HG03520 (cell line): ENCODE measurements around the gene RTP1.
"Not testable (repeated sequence)": the region's sequence is repeated elsewhere in the genome, so short reads cannot be mapped to it uniquely, and the experiment has no call there.

Experiments used
- ATAC-seq: cut with Tn5 transposase; IDR thresholded peaks from one replicate; pipeline ENCODE4 v1.9.1; 2021; ENCODE audit warnings: mild to moderate bottlenecking, moderate library complexity; ENCODE audit not compliant: unreplicated experiment

Gene RTP1

DNA sequence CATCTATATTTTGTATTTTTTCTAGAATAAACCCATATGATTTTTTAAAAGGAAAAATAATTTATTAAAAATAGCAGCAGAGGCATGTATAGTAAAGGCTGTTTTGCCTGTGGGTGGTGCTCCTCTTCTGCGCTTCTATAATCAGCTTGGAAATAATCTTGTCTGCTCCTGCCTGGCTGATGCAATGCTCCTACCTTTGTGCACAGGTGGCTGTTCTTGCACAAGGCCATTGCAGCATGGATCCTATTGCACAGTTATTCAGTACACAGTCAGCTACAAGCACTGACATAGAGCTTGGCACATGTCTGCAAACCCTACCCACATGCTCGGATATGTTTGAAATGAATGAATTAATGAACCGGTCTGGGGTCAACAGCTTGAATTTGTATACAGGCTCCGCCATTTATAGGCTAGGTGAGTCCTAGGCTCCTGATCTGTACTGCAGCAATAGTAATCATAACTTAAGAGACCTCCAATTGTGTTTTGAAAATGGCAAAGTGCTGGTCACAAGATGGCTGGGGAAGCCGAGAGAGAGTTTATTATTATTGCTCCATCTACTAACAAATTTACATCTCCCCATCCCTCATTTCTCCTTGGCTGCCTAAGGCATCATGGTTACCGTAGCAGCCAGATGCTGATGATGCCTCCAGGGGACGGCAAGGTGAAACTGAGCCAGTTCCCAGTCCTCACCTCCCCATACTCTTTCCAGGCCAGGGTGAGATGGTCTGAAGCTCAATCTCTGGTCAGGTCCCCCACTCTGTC is 532 bp upstream of the RTP1 start:
- ATAC-seq: no peak

DNA sequence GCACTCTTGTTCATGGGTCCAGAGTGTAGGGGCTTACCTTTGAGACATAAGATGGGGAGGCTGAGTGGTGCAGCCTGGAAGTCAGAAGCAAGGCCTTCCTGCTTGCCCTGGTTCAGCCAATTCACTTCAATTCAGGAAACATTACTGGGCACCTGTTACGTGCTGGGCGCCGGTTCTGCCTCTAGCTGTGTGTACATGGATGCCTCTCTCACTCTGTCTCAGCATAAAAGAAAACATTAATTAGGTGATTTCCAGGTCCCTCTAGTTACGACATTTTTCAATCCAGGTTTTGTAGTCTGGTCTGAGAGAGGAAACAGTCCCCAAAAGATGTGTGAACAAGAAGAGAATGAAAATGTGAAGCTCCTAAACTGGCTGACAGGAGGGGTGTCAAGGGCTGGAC is 1.2 kb downstream of the RTP1 start:
- no peak for ATAC-seq

DNA sequence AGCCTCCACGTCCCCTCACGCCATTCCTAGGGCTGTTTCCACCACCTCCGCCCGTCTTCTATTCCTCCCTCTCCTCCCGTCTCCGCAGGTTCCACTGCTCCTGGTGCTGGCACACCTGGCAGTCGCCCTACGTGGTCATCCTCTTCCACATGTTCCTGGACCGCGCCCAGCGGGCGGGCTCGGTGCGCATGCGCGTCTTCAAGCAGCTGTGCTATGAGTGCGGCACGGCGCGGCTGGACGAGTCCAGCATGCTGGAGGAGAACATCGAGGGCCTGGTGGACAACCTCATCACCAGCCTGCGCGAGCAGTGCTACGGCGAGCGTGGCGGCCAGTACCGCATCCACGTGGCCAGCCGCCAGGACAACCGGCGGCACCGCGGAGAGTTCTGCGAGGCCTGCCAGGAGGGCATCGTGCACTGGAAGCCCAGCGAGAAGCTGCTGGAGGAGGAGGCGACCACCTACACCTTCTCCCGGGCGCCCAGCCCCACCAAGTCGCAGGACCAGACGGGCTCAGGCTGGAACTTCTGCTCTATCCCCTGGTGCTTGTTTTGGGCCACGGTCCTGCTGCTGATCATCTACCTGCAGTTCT is 2.3 kb downstream of the RTP1 start:
- ATAC-seq: not testable (repeated sequence)

DNA sequence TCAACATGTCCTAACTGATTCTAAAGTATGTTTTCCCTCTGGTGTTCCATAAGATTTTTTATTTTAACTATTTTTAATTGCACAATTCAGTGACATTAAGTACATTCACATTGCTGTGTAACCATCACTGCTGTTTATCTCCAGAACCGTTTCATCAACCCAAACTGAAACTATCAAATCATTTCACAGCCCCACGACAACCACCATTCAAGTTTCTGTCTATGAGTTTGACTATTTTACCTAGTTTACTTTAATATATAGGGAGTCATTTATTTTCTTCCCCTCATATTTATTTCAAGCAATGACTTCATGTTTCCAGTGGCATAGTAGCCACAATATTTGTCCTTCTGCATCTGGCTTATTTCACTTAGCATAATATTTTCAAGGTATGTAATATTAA is 8.4 kb downstream of the RTP1 start:
- no peak for ATAC-seq

DNA sequence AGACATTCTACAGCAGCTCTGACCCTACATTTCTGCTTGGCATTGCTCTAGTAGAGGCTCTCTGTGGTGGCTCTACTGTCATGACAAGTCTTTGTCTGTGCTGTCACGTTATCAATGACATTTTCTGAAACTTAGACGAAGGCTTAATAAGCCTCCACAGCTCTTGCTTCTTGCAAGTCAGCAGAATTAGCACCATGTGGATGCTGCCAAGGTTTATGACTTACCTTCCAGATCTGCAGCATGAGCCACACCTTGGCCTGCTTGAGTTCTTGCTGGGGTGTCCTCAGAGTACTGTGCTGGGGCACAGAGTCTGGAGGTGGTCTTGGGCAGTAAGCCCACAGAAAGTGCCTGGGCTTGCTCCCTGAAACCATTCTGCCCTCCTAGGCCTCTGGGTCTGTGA is 9.8 kb downstream of the RTP1 start:
- no peak for ATAC-seq

DNA sequence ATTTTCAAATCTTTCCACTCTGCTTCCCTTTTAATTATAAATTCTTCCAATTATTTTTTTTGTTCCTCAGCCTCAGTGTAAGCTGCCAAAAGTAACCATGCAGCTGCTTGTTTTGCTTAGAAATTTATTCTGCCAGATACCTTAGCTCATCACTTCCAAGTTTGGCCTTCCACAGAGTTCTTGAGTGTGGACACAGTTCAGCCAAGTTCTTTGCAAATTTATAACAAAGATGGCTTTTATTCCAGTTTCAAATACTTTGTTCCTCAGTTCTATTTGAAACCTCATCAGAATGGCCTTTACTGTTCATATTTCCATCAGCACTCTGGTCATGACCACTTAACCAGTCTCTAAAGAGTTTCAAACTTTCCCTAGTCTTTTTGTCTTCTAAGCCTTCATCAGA is 10.3 kb downstream of the RTP1 start:
- ATAC-seq: no peak

DNA sequence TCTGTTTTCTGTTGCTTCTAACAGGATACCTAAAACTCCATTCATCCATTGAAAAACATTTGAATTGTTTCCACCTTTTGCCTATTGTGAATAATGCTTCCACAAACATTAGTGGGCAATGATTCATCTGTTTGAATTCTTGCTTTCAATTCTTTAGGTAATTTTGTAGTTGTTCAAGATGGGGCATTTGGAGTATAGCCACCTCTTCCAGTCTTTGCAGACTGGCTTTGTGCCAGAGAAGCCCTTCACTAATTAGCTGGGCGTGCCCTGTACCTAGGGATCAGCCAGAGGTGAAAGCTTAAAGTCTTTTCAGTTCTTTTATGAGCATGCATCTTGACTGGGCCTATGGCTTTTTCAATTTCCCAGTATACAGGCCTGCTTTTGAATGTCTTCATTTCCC is 10.9 kb downstream of the RTP1 start:
- ATAC-seq: no peak

DNA sequence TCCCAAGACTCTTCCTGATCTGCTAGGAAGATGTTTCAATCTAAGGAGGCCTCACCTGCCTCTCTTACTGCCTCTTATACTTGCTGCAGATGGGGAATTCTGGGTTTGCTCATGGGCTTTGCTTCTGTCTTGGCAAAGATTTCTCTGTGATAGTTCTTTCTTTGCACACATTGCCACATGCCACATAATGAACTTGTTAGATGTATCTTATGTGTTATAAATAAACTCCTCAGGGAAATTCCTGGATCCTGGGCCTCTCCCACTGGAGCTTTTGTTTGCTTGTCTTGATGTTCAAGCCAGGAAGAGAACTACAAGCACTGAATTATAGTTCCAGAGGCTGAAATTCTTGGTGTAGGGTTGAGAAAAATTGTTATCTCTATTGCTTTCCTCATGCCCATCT is 12.2 kb downstream of the RTP1 start:
- ATAC-seq: no peak

DNA sequence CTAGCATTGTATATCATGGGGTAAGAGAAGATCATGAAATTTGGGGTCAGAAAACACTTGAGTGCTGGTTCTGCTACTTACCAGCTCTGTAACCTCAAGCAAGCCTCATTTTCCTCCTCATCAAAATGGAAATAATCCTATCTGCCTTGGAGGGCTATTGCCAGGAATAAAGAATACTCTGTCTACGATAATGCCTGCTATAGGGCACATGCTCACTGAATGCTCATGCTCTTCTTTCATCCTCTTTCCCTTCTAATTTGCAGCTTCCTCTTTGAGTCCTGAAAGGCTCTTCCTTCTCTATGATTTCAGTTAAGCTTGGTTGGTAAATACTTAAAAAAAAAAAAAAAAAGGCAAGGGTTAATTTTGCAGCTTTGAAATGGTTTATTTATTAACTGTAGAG is 12.8 kb downstream of the RTP1 start:
- no peak for ATAC-seq

DNA sequence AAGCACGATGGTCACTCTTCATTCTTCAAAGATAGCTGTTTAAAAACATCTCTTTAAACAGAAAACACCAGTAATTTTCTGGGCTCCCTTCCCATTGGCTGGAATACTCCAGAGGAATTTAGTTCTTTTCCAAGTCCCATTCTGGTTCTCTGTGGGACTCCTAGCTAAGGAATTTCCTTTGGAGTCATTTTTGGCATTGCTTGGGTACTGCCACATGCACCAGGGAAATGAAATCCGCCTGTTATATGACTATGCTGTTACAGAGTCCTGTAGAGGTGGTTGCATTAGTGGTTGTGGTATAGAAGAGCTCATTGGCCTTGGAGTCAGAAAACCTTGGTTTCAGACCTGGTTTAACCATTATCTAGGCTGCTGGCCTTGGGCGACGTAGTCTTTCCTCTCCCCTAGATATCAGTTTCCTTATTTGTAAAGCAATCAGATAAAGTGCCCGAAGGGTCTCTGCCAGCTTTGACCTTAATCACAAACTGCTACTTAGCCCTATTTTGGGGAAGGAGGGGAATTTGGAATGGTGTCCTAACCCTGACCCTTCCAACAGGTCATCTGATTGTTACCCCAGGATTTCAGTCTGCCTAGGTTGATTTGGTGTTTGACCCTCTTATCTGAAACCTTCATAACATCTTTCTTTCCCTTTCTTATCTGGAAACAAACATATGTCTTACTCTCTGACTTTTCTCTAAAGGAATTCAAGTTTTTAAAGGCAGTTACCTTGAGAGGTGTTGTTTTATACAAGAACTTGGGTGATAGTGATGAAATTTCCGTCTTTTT is 13.4 kb downstream of the RTP1 start:
- peak; percentile 69 for ATAC-seq

DNA sequence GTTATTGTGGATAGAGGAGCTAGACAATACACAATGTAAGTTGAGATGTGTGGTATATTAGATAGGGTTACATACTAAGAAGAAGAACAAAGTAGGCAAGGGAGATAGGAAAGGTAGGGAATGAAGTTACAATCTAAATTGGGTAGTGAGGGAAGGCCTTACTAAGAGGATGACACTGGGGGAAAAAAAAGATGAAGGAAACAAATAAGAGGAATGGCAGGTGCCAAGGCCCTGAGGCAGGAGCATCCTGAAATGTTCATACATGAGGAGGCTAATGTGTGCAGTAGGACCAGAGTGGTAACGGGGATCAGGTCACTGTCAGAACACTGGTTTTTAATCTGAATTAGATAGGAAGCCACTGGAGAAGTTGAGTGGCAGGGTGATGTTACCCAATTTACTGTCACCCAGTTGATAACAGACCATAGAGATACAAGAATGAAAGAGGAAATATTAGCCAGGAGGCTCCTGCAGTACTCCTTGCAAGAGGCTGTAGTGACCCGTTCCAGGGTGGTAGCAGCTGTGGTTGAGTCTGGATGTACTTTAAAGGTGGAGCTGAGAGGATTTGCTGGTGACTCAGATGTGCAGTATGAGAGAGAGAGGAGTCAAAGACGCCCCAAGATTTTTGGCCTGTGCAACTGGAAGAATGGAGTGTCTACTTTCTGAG is 14.4 kb downstream of the RTP1 start:
- ATAC-seq: no peak

DNA sequence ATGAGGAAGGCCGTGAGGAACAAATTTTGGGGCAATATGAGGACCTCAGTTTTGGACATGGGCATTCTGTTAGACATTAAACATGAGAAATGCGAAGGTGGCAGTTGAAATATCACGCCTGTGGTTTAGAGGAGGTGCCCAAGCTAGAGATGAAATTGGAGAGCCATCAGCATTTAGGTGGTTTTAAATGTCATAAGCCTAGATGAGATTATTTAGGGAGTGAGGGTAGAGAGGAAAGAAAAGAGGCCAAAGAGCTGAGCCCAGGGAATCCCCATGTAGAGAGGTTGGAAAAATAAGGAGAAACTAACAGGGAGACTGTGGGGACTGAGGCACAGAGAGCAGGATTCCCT is 14.9 kb downstream of the RTP1 start:
- ATAC-seq: no peak

DNA sequence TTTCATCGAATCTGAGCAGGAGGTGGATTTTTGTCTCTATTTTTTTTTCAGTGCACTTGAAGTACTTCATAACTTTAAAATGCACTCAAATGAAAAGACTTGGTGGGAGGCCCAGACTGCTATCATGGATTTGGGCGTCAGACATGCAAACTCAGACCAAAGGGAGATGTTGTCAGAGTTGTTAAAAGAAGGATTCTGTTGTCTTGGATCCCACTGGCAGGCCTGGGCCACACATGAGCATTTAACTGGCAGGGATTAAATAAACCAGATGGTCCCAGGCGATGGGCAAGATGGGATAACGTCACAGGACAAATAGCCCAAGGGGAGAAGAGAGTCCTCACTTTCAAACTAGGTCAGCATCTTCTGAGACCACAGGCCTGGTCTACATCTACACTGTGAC is 15.4 kb downstream of the RTP1 start:
- no peak for ATAC-seq

DNA sequence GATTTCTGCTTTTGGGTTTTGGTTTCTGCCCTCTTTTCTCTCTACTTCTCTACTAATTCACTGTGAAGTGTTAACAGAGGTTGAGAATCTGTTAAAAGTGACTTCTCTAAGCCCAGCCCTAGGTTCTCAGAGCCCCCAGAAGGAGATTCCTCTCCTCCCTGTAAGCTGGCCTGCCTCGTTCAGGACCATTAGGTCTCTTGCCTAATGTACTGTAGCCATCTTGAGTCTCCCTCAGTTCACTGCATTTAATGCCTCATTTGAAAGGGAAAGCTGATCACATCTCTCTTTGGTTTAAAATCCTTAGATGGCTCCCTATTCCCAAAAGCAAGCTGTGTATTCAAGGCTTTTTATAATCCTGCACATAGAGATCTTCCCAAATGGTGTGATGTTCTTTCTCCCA is 16.3 kb downstream of the RTP1 start:
- no peak for ATAC-seq

DNA sequence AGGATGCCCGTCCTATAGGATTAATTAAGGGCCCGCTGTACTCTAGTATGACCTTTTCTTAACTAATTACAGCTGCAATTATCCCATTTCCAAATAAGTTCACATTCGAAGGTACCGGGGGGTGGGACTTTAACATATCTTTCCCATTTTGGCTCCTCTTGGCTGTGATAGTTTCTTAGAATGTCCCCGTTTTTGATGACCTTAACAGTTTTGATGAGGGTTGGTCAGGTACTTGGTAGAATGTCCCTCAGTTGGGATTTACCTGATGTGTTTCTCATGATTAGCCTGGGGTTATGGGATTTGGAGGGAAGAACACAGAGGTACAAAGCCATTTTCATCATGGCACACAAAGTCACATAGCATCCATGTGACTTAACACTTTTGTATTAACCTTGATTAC is 18.2 kb downstream of the RTP1 start:
- no peak for ATAC-seq

DNA sequence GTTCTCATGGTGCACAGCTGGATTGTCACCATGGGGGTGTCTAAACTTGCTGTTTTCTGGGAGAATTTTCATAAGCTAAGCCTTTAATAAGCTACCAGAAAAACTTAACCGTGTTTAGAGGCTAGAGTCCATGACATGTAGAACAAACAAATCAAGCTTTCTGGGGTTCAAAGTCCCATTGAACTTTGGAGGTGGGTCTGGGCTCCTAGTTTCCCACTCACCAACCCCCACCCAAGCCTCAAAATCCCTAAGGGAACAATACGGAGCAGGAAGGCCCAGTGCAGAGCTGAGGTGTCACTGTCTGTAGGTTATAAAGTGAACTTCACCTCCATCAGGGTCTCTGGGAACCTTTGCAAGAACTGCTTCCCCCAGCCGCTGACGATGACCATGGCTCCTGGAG is 25.5 kb downstream of the RTP1 start:
- no peak for ATAC-seq

DNA sequence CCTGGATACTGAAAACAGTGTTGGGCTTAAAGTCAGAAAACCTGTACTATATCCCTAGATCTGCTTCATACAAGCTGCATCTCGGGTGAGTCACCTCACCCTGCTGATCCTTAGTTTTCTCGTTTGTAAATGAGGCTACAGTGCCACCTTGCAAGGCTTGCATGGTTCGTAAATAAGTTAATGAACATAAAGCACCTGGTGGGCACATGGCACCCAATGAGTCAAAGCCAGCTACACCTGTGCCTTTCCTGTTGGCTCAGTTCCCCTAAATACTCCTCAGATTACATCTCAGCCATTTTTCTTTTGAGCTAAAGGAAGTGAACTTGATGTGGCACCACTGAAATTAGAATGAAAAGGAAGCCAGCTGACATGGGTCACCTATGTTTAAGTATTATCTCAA is 26.5 kb downstream of the RTP1 start:
- no peak for ATAC-seq

DNA sequence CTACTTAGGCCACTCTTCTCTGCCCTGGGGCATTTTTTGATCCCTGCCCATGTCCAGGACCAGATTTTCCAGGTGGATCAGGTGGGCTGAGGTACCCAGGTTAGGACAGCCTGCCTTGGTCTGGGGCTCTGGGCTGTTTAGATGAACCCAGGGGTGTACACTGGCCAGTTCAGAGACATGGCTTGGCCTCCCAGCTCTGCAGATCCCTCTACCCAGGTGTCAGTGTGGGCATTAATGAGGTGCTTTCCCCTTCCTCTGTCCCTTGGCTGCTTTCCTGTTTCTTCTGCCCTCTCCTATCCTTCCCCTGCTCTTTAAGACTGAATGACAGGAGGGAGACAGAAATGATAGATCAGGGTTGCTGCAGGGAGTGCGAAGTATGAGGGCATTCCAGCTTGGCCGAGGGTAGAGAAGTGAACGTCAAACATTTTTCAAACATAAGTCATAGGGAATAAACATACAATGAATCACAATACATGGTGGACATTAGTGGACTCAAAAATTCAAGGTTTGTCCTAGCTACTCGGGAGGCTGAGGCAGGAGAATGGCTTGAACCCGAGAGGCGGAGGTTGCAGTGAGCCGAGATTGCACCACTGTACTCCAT is 30.5 kb downstream of the RTP1 start:
- no peak for ATAC-seq

DNA sequence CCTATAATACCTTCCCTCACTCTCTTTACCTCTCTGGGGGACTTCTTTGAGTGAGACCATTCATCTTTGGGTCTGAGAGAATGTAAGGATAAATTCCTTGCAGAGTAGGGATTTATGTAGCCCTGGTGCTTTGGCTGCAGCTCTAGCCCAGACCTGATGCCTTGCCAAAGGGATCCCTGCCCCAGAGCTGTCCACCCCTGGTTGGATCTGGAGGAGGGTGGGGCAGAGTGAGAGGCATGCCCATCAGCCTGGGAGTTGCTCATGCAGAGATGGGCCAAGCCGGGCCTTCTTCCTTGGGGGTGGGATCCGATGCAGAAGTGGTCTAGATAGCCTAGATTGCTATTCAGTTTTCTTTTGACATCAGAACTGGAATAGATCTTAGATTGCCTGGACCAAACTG is 31.5 kb downstream of the RTP1 start:
- no peak for ATAC-seq

DNA sequence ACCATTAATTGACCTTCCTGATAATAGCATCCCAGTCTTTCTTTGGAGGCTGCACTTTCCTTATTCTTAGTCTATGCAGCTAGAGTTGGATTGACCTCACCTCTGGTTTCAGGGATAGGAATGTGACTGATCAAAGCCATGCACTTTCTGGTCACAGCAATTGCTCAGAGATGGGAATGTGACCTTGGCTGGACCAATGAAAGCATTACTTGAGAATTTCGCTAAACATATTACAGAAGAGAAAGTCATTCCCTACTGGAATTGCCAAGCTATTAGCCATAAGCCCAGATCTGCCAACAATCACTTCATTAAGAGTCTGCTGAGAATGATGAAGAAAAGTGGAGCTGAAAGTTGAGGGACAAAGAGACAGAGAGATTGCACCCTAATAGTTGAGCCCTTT is 32.7 kb downstream of the RTP1 start:
- no peak for ATAC-seq

DNA sequence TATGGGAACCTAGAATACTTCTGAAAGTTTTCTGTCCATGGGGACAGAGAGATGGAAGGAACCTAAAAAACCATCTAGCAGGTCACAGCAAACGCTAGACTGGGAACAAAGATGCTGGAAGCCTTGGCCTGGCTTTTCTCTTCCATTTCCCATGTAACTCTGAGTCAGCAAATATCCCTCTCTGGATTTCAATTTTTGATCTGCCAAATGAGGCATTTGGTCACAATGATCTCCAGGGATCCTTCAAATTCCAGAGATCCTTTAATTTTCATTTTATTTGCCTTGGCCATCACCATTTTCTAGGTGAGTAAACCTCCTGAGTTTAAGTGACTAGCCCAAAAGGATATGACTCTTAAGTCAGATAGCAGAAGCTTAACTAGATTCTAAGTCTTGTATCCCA is 39.7 kb downstream of the RTP1 start:
- ATAC-seq: no peak
